Dermis blood vessel endothelial cell (primary cell): Measurements from ENCODE around the gene CCDC175. TPM values are rescaled to one million over a fixed set of nuclear protein-coding genes. Genes with fewer than 3 reads are reported as not detected.

Experiments used
- DNase-seq: peaks from one replicate; pipeline ENCODE4 v3.0.0; 2010
- total RNA-seq: library from RNA; depleted of rRNA; stranded (reverse); fragments of >200 nt; gene quantifications from 2 replicates; pipeline ENCODE4 v1.2.3, GENCODE V29; 2014

The CCDC175 gene
- total RNA-seq, 1 donor from 2014 or later = not detected

DNA sequence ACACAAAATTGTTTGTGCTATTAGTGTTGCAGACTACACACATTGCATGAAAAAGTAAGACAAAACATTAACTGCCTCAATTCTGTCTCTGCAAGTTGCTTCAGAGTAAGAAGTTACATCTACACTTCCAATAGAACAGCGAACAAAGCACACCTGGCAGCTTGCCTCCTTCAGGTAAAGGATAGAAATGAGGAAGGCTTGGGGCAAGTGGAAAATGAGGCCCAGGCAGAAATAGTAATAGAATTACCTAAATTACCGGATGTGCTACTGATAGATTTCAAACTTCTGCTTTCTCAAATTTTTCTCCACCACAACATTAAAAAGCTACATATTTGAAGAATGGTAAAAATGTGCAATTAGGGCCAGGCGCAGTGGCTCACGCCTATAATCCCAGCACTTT is 37.7 kb downstream of the CCDC175 start:
- no peak for DNase-seq

- no peak for DNase-seq
These were observed 39.1 kb downstream of the CCDC175 start for GRCh38 chr14:59537476-59537875.

DNA sequence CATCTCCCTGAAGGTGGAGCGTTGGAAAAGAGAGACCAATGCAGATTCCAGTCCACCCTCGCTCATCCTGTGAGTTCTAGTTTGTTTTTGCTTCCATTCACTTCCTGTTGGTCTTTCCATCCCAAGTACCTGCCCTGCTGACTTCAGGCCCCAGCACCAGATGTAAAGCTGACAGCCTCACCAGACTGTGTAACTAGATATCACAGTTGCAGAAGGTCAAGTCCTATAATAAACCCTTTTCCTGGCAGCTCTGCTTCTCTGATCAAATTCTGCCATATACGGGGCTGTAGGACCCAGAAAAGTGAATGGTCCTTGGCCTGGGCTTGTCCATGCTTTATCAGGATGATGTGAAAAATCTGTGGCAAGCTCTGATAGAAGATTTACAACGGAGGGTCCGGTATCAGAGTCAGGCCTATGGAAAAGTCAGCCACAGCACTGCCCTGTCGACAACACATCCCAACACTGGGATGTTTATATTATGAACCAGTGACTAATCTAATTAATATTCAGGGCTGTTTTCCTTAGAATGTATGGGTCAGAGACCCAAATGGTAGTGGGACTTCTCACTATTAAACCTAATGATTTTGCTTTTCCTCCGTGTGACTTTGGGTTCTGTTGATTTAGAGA is 42.1 kb downstream of the CCDC175 start:
- DNase-seq = no peak

GRCh38 chr14:59532419-59532818 is 44.2 kb downstream of the CCDC175 start:
- DNase-seq = no peak

- no peak for DNase-seq
These were observed 46.3 kb downstream of the CCDC175 start for GRCh38 chr14:59530349-59530748.

GRCh38 chr14:59529189-59529588 is 47.4 kb downstream of the CCDC175 start:
- no peak for DNase-seq

DNA sequence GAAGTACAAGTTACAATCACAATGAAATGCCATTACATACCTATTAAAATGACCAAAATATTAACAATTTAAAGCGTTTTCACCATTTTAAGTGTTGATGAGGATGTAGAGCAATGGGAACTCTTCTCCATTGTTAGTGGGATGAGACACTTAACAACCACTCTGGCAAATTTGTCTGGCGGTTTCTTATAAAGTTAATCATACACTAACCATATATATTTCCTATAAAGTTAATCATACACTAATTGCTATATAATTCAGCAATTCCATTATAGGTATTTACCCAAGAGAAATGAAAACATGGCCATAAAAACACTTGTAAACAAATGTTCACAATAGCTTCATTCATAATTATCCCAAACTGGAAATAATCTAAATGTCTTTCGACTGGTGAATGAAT is 56.4 kb downstream of the CCDC175 start:
- no peak for DNase-seq

DNA sequence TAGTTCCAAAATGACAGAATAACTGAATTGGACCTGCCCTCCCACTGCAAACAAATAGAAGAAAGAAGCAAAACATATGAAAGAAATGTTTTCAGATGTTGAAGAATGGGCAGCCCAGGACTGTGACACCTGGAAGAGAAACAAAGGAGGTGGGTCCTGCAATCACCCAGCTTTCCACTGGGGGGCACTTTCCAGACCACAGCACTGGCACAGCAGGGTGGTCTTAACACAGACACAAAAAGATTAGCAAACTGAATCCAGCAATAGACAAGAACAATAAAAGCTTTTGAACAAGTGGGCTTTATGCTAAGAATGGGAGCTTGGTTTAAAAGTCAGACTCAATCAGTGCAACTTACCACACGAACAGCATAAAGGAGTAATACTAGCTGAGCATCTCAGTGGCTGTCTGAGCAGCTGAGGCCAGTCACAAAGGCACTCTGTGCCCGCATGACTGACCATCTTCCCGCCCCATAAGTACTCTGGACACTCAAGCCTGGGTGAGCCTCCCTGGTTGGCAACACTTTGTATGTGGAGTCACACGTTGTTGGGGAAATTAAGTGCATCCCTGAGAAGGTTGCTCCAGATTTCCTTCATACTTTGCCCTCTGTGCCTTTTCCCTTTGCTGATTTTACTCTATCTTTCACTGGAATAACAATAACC is 64.6 kb downstream of the CCDC175 start:
- DNase-seq = peak; percentile 26

DNA sequence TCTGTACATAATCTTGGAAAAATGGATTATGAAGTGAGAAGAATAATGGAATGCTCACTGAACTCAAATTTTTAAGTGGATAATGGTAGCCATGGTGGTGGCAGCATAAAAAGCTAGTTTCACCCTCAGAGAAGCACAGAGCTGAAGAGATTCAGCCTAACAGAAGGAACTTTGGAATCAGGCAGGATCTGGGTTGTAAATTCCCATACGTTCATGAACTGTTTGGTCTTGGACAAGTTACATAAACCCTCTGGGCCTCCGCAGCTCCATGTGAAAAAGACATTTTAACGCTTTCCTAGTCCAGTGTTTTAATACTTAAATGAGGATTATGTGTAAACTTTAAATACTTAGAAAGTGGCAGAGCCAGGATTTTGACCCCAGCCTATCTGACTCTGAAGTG is 65.6 kb downstream of the CCDC175 start:
- no peak for DNase-seq

DNA sequence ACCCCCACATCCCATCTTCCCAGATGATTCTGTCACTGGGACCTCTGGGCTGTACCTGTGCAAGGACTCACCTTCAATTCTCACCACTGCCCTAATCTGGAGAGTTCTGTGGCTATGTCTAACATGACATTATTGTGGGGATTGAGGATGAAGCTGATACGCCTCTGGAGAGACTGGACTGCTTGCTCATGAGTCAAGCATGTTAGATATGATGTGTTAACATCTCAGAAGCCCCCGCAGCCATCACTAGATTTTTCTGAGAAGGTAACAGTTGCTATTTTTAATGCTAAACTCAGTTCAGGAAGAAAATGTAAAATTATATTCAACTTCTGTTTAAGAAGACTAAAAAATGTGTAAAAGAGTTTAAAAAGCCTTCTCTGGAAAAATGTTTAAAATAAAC is 66.6 kb downstream of the CCDC175 start:
- no peak for DNase-seq

- DNase-seq = no peak
These were observed 67.5 kb downstream of the CCDC175 start for GRCh38 chr14:59509101-59509500.

DNA sequence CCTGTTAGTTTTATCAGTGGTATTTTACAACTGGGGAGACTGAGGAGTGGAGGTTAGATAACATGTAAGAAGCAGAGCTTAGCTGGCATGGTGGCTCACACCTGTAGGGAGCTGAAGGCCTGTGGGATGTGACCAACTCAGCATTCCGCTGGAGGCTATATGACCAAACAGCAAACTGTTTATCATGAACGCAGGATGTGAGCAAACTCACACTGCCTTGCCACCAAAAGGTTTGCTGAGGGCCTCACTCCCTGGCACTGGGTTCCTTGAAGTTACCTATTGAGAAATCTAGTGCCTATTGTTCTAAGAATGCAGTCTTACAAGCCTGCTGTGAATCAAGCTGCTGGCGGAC is 68.9 kb downstream of the CCDC175 start:
- DNase-seq = no peak

GRCh38 chr14:59507063-59507751 is 69.4 kb downstream of the CCDC175 start:
- peak; percentile 58 for DNase-seq

- DNase-seq = no peak
These were observed 73.4 kb downstream of the CCDC175 start for GRCh38 chr14:59503256-59503655.

- DNase-seq = no peak
These were observed 75.9 kb downstream of the CCDC175 start for GRCh38 chr14:59500732-59501131.

GRCh38 chr14:59492384-59492783 is 84.2 kb downstream of the CCDC175 start:
- DNase-seq = no peak

- no peak for DNase-seq
These were observed 85.9 kb downstream of the CCDC175 start for GRCh38 chr14:59490756-59491155.

- no peak for DNase-seq
These were observed 91.9 kb downstream of the CCDC175 start for GRCh38 chr14:59484639-59485175.

- DNase-seq = peak; percentile 97
These were observed 92.6 kb downstream of the CCDC175 start, which contains the start of the genes JKAMP and L3HYPDH for GRCh38 chr14:59483819-59484638. Gene JKAMP, plus strand, starts transcription at chr14:59484517. Its CDS starts 73 bp downstream, at chr14:59484590. Gene L3HYPDH, minus strand, starts transcription at chr14:59484408. Its CDS starts 92 bp downstream, at chr14:59484316.

- peak; percentile 42 for DNase-seq
These were observed 93.2 kb downstream of the CCDC175 start for GRCh38 chr14:59483363-59483762.

GRCh38 chr14:59482541-59483331 is 93.9 kb downstream of the CCDC175 start:
- peak; percentile 75 for DNase-seq
